HepG2 (cell line): ENCODE data around the gene KLHL36. TPM values are rescaled to one million over a fixed set of nuclear protein-coding genes. Genes with fewer than 3 reads are reported as not detected.

Experiments used
- ADNP ChIP-seq: sonication (generic); formaldehyde crosslinking; IDR thresholded peaks from 2 replicates; pipeline ENCODE4 v1.4.0; 2020; ENCODE audit warnings: missing genetic modification reagents
- FOXJ3 ChIP-seq: sonication (generic); formaldehyde crosslinking; IDR thresholded peaks from 2 replicates; pipeline ENCODE4 v1.4.0; 2020; ENCODE audit warnings: missing genetic modification reagents, mild to moderate bottlenecking, borderline replicate concordance
- HMGXB3 ChIP-seq: sonication (generic); formaldehyde crosslinking; IDR thresholded peaks from 2 replicates; pipeline ENCODE4 v1.4.0; 2020; ENCODE audit warnings: missing genetic modification reagents, borderline replicate concordance
- KLF16 ChIP-seq, 2 experiments: sonication (generic) in 1 of 2; formaldehyde crosslinking in 1 of 2; IDR thresholded peaks; 2 replicates each; pipeline versions ENCODE4 v1.6.1 to v1.8.0; 2016 to 2023; ENCODE audit warnings: missing genetic modification reagents in 2 of 2, missing compliant biosample characterization in 1 of 2
- NFYC ChIP-seq: IDR thresholded peaks from 2 replicates; pipeline ENCODE4 v1.6.1; 2016; ENCODE audit warnings: missing genetic modification reagents, missing compliant biosample characterization
- PBX2 ChIP-seq: IDR thresholded peaks from 2 replicates; pipeline ENCODE4 v1.6.1; 2016; ENCODE audit warnings: control low read depth
- PBX3 ChIP-seq: sonication (generic); formaldehyde crosslinking; IDR thresholded peaks from 2 replicates; pipeline ENCODE4 v1.8.1; 2023; ENCODE audit warnings: missing genetic modification reagents, inconsistent platforms, borderline replicate concordance
- PITX1 ChIP-seq: sonication (generic); formaldehyde crosslinking; IDR thresholded peaks from 2 replicates; pipeline ENCODE4 v1.5.1; 2020; ENCODE audit warnings: mild to moderate bottlenecking, missing genetic modification reagents
- RBM39 ChIP-seq: fragments of 200-400 bp; formaldehyde crosslinking; IDR thresholded peaks from one replicate; pipeline ENCODE4 v1.6.1; 2018; ENCODE audit warnings: antibody characterized with exemption, mild to moderate bottlenecking, low read depth, low read length; ENCODE audit not compliant: poor library complexity, severe bottlenecking
- TAF15 ChIP-seq: fragments of 200-400 bp; formaldehyde crosslinking; IDR thresholded peaks from one replicate; pipeline ENCODE4 v1.6.1; 2018; ENCODE audit warnings: mild to moderate bottlenecking, low read depth, low read length; ENCODE audit not compliant: poor library complexity, severe bottlenecking
- TBX2 ChIP-seq: sonication (generic); formaldehyde crosslinking; IDR thresholded peaks from 2 replicates; pipeline ENCODE4 v1.5.0; 2020; ENCODE audit warnings: missing genetic modification reagents, mild to moderate bottlenecking, borderline replicate concordance
- TBX3 ChIP-seq: fragments of 450-650 bp; IDR thresholded peaks from 2 replicates; pipeline ENCODE4 v1.6.1; 2017; ENCODE audit warnings: antibody characterized with exemption, mild to moderate bottlenecking, inconsistent platforms, borderline replicate concordance
- ZBTB42 ChIP-seq: sonication (generic); formaldehyde crosslinking; IDR thresholded peaks from 2 replicates; pipeline ENCODE4 v1.5.0; 2020; ENCODE audit warnings: mild to moderate bottlenecking, missing genetic modification reagents
- ZMYM4 ChIP-seq: sonication (generic); formaldehyde crosslinking; IDR thresholded peaks from 2 replicates; pipeline ENCODE4 v1.8.1; 2023; ENCODE audit warnings: mild to moderate bottlenecking, missing genetic modification reagents
- ZNF484 ChIP-seq: sonication (generic); formaldehyde crosslinking; IDR thresholded peaks from 2 replicates; pipeline ENCODE4 v1.5.1; 2020; ENCODE audit warnings: mild to moderate bottlenecking, low read depth, missing genetic modification reagents, borderline replicate concordance
- ZNF546 ChIP-seq: sonication (generic); formaldehyde crosslinking; conservative IDR thresholded peaks from 2 replicates; pipeline ENCODE4 v1.8.1; 2023; ENCODE audit warnings: mild to moderate bottlenecking, missing genetic modification reagents
- ZNF597 ChIP-seq: sonication (generic); formaldehyde crosslinking; IDR thresholded peaks from 2 replicates; pipeline ENCODE4 v1.5.0; 2020; ENCODE audit warnings: missing genetic modification reagents
- polyA plus RNA-seq, 8 experiments: library from polyadenylated mRNA; depleted of rRNA in 3 of 8; stranded (reverse) in 7 of 8; unstranded in 1 of 8; fragments of >200 nt; fragmentation: Illumina TruSeq in 4 of 8; extraction: Trizol in 4 of 8; gene quantifications; 2 replicates each; pipeline versions ENCODE4 v1.2.1 to v1.2.3, GENCODE V29; 2011 to 2016; ENCODE audit warnings: low read depth in 4 of 8, missing spikeins in 1 of 8, mixed read lengths in 1 of 8; ENCODE audit not compliant: insufficient read depth in 1 of 8
- total RNA-seq, 5 experiments: library from RNA; depleted of rRNA; stranded (reverse); fragments of >200 nt; fragmentation: Illumina TruSeq; extraction: Trizol; gene quantifications; 2 replicates each; pipeline ENCODE4 v1.2.3, GENCODE V29; 2016; ENCODE audit warnings: low read depth in 1 of 5

The KLHL36 gene
- total and polyA plus RNA-seq, 2 of the 13 experiments (the other 11 are each of a cell fraction or from before 2014, with no cell fraction given) = 24.3 to 26.0 TPM

GRCh38 chr16:84686707-84687298 is 38.5 kb downstream of the KLHL36 start (continued):
- TF ChIP-seq HMGXB3 (CRISPR knock-in tag) (no peak), PBX3 (CRISPR knock-in tag) (no peak), PBX2 (CRISPR knock-in tag) (no peak), ZBTB42 (CRISPR knock-in tag) (no peak), NFYC (CRISPR knock-in tag) (peak; percentile 59; the same call in 1 of the 2 replicates), ZNF546 (CRISPR knock-in tag) (no peak), TBX2 (CRISPR knock-in tag) (no peak), PITX1 (no peak), ADNP (CRISPR knock-in tag) (no peak), FOXJ3 (CRISPR knock-in tag) (no peak), RBM39 (no peak), ZNF484 (CRISPR knock-in tag) (no peak), TBX3 (no peak), TAF15 (no peak), KLF16 (CRISPR knock-in tag; IDR thresholded peaks at IDR 0.05) (no peak), ZMYM4 (CRISPR knock-in tag) (no peak), ZNF597 (no peak)
